Kidney (tissue), 14 donors: ENCODE measurements around the gene ERO1A. TPM values are rescaled to one million over a fixed set of nuclear protein-coding genes. Genes with fewer than 3 reads are reported as not detected.

Source experiments
- DNase-seq, 5 donors: peaks; one replicate each; pipeline ENCODE4 v3.0.0-alpha.2; 2013 to 2020
- FAIRE-seq: peaks from 2 replicates; lab custom pipeline; 2012; peaks lifted over from hg19 to GRCh38; lab: Jason Lieb, UNC
- H3K27ac ChIP-seq, 2 donors: one replicate each; pipeline ENCODE4 v1.7.0; 2013; ENCODE audit warnings: low read depth in 2 of 2, low read length in 2 of 2, inconsistent platforms in 1 of 2
- H3K27me3 ChIP-seq: one replicate; pipeline ENCODE4 v1.7.1; 2013; ENCODE audit warnings: low read length, inconsistent platforms; ENCODE audit not compliant: control insufficient read depth, insufficient read depth
- H3K36me3 ChIP-seq, 3 donors: one replicate each; pipeline versions ENCODE4 v1.7.0 to v1.7.1; 2013; ENCODE audit warnings: low read length in 3 of 3, control low read depth in 1 of 3, inconsistent platforms in 1 of 3; ENCODE audit not compliant: insufficient read depth in 3 of 3, control insufficient read depth in 2 of 3
- H3K4me1 ChIP-seq, 3 donors: one replicate each; pipeline versions ENCODE4 v1.7.0 to v1.7.1; 2013; ENCODE audit warnings: low read length in 3 of 3, inconsistent platforms in 1 of 3, low read depth in 1 of 3; ENCODE audit not compliant: control insufficient read depth in 2 of 3, insufficient read depth in 2 of 3
- H3K4me3 ChIP-seq, 3 donors: one replicate each; pipeline versions ENCODE4 v1.7.0 to v1.8.1; 2013; ENCODE audit warnings: low read length in 3 of 3, control low read depth in 1 of 3, inconsistent platforms in 1 of 3
- H3K9ac ChIP-seq, 3 donors: one replicate each; pipeline versions ENCODE4 v1.7.0 to v1.7.1; 2013; ENCODE audit warnings: low read length in 3 of 3, control low read depth in 1 of 3, inconsistent platforms in 1 of 3
- H3K9me3 ChIP-seq, 3 donors: one replicate each; pipeline versions ENCODE4 v1.7.0 to v1.7.1; 2013; ENCODE audit warnings: low read length in 3 of 3, control low read depth in 1 of 3, inconsistent platforms in 1 of 3; ENCODE audit not compliant: control insufficient read depth in 2 of 3, insufficient read depth in 1 of 3
- intact Hi-C: fragments of 100-400 bp; cut with DNase I; formaldehyde crosslinking; loops from one replicate; pipeline ENCODE4 v1.11.1; 2022
- polyA plus RNA-seq: library from polyadenylated mRNA; stranded (reverse); fragments of 350-450 nt; fragmentation: Illumina TruSeq; extraction: RNeasy Lipid Tissue Mini Kit (QIAGEN cat#74804); gene quantifications from one replicate; pipeline ENCODE4 v1.2.3, GENCODE V29; 2014; ENCODE audit warnings: low read depth, low replicate concordance; ENCODE audit not compliant: insufficient read depth
- total RNA-seq: library from RNA; stranded (reverse); fragmentation: NEBNext Ultra II Directional; extraction: Animal tissue kit (Norgen Biotek cat#: 25700); gene quantifications from one replicate; pipeline ENCODE4 v1.2.1, GENCODE V29; 2021
- TF ChIP-seq, protein P1 (sequence below): IDR thresholded peaks from 3 replicates; pipeline ENCODE4 v1.5.1; 2012; ENCODE audit warnings: mild to moderate bottlenecking, moderate library complexity, borderline replicate concordance; ENCODE audit not compliant: insufficient read depth; ENCODE audit errors: extremely low read depth
- donor health status: control.
- donor health status: control.
- donor health status: control.
- donor health status: control.
- donor health status: control.
- donor health status: DM: yes; HTN: yes; CAD: no.
- donor health status: Normal renal cell carcinoma (clear cell type).

Gene ERO1A
- total and polyA plus RNA-seq, 2 donors from 2014 or later, result 8.6 to 40.5 TPM

DNA sequence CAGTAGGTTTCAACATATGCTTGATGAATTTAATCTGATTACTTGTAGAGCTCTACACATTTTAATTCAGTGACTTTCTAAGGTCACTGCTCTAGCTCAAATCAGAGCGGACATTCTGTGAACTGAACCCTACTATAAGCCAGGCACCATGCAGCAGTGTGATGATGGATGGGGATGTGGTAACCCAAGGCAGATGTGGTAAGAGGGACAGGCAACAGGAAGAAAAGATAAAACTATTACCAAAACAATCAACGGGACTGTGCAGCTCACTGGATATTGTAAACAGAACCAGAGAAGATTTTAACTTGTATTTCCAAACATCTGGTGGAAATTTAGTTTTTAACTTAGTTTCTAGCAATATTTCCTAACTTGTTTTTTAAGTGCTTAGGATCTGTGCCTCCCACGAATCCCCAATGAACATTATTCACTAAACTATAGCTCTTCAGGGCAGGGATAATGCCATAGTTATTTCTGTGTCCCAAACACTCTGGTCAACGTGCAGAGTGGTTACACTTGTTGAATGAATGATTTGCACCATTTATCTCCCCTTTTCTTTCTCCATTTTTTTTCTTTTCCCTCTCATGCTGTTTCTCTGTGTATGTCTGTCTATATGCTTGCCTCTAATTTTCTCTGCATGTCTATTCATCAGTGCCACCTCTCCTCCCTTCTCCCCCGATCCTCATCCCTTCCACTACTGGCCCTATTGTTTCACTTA lies 3.0 kb downstream of the ERO1A start:
- DNase-seq (no peak), FAIRE-seq (no peak)
- no peak overlapping the region for H3K27ac ChIP-seq
- H3K4me3 ChIP-seq, result no peak overlapping the region
- H3K9ac ChIP-seq, result no peak overlapping the region
- H3K36me3 ChIP-seq, result no peaks in the 10 kb centered on the region
- no peaks in the 10 kb centered on the region for H3K9me3 ChIP-seq
- peaks cover 0 to 6% (median 2%) of the 10 kb centered on the region in 3 donors for H3K4me1 ChIP-seq
- no peaks in the 10 kb centered on the region for H3K27me3 ChIP-seq
- intact Hi-C loops, result no loop called here
- TF ChIP-seq, protein P1, sequence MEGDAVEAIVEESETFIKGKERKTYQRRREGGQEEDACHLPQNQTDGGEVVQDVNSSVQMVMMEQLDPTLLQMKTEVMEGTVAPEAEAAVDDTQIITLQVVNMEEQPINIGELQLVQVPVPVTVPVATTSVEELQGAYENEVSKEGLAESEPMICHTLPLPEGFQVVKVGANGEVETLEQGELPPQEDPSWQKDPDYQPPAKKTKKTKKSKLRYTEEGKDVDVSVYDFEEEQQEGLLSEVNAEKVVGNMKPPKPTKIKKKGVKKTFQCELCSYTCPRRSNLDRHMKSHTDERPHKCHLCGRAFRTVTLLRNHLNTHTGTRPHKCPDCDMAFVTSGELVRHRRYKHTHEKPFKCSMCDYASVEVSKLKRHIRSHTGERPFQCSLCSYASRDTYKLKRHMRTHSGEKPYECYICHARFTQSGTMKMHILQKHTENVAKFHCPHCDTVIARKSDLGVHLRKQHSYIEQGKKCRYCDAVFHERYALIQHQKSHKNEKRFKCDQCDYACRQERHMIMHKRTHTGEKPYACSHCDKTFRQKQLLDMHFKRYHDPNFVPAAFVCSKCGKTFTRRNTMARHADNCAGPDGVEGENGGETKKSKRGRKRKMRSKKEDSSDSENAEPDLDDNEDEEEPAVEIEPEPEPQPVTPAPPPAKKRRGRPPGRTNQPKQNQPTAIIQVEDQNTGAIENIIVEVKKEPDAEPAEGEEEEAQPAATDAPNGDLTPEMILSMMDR, result no peak

GRCh38 chr14:52690983-52691760 lies 4.2 kb downstream of the ERO1A start:
- FAIRE-seq, result no peak
- no peak overlapping the region for H3K9ac ChIP-seq
- H3K9me3 ChIP-seq, result no peaks in the 10 kb centered on the region
- no peak overlapping the region for H3K27ac ChIP-seq
- H3K36me3 ChIP-seq, result no peaks in the 10 kb centered on the region
- no peaks in the 10 kb centered on the region for H3K27me3 ChIP-seq
- no peak overlapping the region for H3K4me3 ChIP-seq
- H3K4me1 ChIP-seq, result peaks cover 0 to 6% (median under 1%) of the 10 kb centered on the region in 3 donors
- intact Hi-C loops, result no loop called here
- no peak for DNase-seq
- TF ChIP-seq, protein P1, result no peak

- intact Hi-C loops, result no loop called here
- Histone ChIP-seq H3K27me3 (no peaks in the 10 kb centered on the region), H3K4me3 (no peak overlapping the region), H3K9ac (no peak overlapping the region), H3K36me3 (peaks cover 0 to under 1% (median 0%) of the 10 kb centered on the region in 3 donors), H3K4me1 (no peaks in the 10 kb centered on the region), H3K9me3 (no peaks in the 10 kb centered on the region), H3K27ac (no peak overlapping the region)
- no peak for FAIRE-seq
- no peak for DNase-seq
- TF ChIP-seq, protein P1, result no peak
These were observed 9.2 kb downstream of the ERO1A start for GRCh38 chr14:52686176-52686575.
